HG02943 (cell line): ENCODE measurements around the gene CPNE5.
"Not testable (repeated sequence)": the region's sequence is repeated elsewhere in the genome, so short reads cannot be mapped to it uniquely, and the experiment has no call there.

ENCODE experiments used
- ATAC-seq: cut with Tn5 transposase; IDR thresholded peaks from one replicate; pipeline ENCODE4 v1.9.1; 2021; ENCODE audit warnings: mild to moderate bottlenecking, low read depth, moderate library complexity; ENCODE audit not compliant: unreplicated experiment

Gene CPNE5

DNA sequence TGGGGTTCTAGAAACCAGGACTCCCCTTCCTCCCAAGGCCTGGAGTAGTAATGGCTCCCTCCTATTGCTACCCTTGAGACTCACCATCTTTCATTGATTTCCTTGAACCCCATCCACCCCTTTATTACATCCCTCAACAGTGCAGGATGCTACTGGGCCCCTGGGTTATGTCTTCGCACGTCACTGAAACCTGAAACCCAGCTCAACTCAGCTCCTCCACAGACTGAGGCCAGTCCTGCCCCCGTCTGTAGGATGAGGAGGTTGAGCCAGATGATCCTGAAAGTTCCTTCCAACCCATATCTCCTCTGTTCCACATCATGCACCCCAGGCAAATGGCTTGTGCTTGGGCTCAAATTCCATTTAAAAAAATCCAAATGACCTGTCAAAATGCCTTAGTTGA, 21.4 kb downstream of the CPNE5 start:
- ATAC-seq, result no peak

DNA sequence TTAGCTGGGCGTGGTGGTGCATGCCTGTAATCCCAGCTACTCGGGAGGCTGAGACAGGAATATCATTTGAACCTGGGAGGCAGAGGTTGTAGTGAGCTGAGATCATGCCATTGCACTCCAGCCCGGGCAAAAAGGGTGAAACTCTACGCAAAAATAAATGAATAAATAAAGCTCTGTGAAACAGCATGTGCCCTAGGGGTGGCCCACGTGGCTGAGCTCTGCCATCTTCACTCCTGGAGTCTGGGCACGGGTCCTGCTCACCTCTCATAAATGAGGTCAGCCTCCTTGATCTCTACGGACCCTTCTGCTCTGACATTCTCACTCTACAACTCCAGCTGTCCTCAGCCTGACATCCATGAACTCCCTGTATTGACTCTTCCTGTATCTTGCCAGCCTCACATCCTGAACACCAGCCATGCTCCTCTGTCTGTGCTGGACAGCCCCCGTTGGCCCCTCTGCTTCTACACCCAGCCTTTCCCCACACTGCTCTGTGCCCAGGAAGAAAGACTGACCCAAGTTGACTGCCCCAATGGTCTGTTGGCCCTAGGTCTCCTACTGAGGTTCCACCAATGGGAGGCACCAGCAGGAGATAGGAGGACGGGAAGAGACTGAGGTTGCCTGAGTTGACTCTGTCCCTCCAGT, 21.9 kb downstream of the CPNE5 start:
- no peak for ATAC-seq

DNA sequence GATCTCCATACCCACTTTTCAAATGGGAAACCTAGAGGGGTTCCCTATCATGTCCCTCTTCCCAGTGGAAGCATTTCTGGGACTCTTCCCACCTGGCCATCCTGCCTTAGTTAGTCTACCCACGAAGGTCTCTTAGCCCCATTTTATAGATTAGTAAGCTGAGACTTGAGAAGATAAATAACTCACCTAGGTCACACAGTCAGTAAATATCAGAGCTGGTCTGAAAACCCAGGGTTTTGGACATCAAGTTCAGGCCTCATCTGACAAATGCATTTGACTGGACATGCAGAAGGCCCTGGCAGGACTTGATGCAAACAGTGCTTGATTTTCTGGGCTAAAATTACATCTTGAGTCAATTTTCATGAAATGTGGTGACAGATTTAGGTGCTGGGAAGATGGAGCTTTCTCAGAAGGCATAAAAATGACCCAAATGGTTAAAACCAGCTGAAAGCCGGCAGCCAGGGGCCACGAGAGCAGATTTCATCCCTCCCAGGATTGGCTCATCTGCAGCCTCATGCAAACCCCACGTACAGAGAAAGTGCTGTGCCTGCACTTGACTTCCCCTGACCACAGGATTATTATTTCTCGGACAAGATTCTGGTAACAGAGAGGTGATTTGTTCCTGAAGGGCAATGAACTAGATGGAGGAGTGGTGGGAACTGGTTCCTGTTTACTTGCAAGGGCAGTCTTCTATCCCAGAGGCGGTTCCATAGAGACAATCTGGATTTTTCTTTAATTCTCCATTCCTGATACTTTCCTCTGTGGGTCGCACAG, 23.1 kb downstream of the CPNE5 start:
- ATAC-seq, result no peak

DNA sequence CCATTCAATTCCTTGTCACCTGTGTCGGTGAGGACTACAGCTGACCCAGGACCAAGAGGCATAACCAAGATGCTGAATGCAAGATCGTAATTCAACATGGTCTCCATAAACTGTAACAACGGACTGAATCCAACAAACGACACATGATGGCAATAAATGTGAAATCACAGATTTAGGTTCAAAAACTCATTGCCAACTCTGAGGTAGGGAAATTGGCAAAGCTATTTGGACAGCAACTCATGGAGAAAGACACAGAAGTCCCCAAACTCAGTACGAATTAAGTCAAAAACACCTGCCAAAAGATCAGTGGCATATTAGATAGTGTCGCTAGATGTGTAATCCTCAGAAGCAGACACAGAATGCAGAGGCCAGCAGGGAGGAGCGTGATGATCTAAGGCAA, 25.0 kb downstream of the CPNE5 start:
- ATAC-seq, result no peak

DNA sequence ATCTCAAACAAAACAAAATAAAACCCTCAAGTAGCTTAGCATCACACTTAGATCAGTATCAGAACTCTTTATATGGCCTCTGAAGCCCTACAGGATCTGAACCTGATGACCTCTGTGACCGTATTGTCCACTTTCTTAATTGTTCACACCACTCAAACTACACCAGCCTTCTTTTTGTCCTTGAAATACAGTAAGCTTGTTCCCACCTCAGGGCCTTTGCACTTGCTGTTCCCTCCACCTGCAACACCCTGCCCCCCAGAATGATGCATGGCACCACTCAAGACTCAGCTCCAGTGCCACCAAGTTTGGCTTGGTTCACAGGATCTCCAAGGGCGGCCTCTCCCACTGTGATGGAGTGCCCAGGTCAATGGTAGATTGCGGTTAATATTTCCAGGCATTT, 25.7 kb downstream of the CPNE5 start:
- no peak for ATAC-seq

DNA sequence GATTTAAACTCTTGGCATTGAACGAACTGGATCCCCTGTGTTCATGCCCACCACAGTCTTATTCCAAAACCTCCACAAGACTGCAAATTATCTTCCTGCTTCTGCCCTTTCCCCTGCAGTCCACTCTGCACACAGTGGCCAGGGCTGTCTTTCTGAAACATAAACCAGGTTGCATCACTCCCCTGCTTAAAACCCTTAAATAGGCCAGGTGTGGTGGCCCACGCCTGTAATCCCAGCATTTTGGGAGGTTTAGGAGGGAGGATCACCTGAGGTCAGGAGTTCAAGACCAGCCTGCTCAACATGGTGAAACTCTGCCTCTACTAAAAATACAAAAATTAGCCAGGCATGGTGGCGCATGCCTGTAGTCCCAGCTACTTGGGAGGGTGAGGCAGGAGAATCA, 26.2 kb downstream of the CPNE5 start:
- ATAC-seq, result not testable (repeated sequence)

DNA sequence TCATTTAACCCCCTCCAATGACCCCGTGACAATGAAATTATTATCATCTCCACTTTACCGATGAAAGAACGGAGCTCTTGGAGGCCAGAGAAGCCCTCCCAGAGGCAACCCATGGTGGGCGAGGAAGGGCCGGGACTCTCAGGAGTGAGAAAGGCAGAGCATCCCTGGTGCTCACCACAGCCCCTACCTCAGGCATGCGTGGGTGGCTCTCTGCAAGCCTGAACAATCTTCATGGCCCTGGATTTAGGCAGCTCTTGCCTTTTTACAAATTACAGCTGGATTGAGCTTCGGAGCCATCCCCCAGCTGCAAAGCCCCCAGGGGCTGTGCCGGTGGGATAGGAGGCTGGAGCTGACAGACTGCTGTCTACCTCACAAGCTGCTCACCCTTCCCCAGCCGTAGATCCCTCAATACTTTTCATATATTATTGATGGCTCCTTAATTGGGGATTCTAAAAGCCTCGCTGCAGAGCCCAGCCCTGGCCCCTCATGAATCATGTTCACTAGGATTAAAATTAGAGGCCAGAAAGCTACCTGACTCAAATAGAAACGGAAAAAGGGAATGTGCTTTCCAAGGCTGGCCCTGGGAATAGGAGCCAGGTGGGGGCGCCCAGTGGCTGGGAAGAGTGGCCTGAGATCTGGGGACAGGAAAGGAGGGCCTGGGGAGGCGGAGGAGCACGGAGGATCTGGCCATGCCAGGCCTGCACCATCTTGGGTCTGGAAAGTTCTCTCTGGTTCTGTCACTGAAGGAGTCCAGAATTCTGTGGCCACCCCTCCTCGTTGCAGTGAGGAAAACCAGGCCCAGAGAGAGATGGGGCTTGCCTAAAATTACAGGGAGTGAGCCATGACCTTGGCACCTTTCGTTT, 29.1 kb downstream of the CPNE5 start:
- no peak for ATAC-seq

DNA sequence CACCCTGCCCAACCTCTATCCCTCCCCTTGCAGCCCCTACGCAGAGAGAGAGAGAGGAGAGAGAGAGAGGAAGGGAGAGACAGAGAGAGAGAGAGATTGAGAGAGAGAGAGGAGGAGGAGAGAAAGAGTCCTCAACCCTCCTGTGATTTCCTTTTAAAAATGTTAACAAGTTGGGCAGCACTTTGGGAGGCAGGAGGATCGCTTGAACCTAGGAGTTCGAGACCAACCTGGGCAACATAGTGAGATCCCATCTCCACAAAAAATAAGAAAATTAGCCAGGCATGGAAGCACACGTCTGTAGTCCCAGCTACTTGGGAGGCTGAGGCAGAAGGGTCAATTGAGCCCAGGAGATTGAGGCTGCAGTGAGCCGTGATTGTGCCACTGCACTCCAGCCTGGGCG, 30.1 kb downstream of the CPNE5 start:
- no peak for ATAC-seq

DNA sequence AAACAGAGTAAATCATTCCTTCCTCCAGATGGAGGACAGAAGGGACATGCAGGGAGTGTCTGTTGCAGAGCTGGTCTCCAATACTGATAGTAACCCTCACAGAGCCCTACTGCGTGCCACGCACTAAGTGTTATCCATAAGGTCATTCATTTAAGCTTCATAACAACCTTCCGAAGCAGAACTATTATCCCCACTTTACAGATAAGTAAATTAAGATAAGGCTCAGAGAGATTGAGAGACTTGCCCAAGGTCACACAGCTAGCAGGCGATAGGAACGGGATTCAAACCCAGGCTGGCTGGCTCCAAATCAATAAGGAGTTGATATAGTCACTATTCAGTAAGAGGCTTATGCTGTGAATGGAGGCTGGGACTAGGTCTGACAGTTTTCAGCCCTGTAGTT, 30.6 kb downstream of the CPNE5 start:
- no peak for ATAC-seq

DNA sequence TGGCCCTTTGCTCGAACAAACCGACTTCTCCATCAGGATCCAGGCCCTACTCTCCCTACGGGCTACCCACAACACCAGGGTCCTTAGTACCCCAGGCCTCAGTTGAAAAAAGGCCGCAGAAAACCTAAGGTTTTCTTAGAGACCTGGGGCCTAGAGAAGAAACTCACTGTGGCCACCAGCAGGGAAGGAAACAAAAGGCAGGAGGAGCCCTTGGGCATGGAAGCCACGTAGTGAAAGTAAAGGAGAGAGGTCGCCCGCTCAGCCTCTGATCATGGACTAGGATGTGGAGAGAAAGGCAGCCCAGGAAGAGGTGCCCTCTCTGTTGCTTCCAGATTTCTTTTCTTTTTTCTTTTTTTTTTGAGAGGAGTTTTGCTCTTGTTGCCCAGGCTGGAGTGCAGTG, 31.5 kb downstream of the CPNE5 start:
- ATAC-seq, result no peak

DNA sequence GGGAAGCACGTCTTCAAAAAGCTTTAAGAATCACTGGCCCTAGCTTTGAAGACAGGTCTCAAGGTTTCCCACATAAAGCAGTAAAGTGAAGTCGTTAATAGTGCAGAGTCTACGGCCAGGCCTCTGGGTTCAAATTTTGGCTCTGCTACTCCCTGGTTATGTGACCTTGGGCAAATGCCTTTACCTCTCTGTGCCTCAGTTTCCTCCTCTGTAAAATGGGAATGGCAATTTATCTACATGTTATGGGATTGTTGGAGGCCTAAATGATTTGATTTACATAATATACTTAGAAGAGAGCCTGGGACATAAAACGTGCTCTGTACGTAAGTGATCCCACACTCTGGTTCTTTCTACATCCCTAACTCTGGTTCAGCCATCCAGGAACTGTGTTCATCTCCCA, 32.1 kb downstream of the CPNE5 start:
- ATAC-seq, result no peak

DNA sequence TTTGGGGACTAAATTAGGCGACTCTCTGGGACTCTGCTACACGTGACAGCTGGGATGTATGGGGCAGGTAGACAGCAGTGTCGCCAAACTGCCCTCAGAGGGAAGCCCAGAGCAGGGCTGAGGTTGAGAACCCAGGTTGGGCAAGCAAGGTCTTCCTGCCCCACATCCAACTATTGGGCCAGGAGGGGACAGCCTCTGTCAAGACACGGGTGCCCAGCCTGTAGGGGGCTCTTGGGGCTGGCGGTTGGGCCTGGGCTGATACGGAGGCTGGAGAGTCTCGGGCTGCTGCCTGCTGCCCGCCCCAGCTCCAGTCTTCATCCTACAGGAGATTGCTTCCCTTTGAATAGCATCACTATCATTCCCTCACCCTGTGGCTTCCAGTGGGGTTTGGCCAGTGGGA, 33.3 kb downstream of the CPNE5 start:
- ATAC-seq, result no peak

DNA sequence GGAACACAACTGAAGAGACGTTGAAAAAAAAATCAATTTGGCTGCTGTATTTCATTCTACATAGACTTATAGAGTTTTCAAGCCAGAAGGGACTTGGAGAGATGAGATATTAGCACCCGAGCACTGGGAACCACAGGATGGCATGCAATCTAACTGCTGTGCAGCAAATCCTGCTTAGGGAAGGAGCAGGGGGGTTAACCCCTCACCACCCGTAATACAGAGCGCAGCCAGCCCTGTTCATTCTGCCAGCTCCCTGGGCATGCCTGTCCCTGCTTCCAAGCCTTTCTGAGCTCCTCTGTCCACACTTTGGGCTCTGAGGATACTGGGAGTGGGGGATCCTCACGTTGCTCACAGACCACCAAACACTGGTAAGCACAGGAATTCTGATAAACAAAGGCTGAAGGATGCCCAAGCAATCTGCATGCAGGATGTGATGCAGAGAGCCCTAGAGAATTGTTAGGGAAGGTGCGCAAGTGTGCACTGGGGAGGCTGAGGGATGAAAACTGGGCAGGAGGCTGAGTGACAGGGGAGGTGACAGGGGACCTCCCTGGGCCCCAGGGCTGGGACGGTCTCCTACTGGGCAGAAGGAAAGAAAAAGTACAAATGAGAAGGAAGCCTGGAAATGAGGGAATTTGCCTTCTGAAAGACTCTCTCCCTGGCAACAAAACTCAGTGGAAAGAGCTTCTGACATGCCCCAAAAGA, 34.0 kb downstream of the CPNE5 start:
- ATAC-seq, result no peak

DNA sequence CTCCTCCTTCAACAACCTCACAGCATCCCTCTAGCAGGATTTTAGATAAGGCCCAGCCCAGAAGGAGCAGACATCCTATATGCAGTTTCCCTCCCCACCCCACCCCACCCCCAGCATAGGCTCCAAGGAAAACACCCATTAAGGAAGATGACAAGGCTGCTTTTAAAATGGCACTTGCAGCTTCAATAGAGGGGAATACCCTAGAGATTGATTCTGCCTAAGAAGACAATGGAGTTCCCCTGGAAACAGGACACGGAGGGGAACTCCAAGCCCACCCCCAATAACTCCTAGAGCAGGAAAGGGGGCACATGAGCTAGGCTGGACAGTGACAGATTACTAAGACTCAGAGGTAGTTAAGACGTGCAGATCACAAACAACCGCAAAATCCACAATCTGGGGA, 34.7 kb downstream of the CPNE5 start:
- ATAC-seq, result no peak

DNA sequence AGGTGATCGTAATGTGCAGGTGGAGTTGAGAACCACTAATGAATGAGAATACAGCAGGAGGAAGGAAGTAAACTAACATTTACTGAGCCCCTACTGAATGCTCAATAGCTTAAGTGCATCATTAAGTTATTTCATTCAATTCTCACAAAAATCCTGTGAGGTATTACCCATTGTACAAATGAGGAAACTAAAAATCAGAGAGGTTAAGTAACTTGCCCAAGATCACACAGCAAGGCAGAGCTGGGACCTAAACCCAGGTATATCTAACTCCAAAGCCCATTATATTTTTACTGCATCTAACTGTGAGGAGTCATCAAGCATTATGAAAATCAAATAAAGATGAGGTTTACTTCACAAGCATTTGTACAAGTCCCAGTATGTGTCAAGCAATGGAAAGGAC, 35.3 kb downstream of the CPNE5 start:
- no peak for ATAC-seq

DNA sequence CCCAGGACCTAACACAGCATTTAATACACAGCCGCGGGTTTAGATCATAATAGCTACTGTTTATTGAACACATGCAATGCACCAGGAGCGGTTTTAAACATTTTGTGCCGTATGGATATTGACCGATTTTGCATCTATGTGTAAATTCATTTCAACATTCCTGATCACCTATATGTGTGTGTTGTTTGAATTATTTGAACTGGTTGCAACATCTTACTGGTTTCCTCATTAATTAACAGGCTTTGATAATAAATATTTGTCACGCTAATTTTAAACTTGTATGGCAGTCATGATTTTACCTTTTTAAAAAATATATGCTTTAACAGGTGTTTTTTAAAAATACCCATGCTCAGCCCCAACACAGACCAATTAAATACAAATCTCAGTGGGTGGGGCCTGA, 35.8 kb downstream of the CPNE5 start:
- no peak for ATAC-seq

DNA sequence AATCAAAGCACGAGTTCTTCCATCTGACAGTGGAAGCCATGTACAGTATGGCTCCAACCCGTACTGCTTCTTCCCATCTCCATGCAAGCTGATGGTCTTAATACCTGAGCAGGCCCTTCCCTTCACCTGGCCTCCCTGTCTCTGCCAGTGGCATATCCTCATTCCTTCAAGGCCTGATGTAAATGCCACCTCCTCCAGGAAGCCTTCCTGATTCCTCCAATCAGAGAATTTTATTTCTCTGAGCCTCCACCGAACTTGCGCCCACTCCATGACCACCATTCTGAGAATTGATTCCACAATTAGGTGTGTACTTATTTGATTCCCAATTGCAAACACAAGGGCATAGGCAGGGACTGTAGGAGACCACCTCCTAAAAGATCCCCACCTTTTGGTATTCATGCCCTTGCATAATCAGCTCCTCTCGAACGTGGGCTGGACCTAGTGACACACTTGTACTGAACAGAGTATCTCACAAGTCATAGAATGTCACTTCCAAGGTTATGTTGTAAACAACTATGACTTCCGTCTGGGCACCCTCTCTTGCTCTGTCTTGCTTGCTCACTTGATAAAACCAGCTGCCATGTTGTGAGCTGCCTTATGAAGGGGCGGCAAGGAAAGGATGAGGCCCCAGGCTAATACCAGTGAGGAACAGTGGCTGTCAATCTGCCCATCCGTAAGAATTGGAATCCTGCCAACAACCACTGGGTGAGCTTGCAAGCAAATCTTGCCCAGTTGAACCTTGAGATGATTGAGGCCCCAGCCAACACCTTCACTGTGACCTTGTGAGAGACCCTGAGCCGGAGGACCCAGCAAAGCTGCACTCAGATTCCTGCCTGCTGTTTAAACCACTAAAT, 38.8 kb downstream of the CPNE5 start:
- no peak for ATAC-seq

DNA sequence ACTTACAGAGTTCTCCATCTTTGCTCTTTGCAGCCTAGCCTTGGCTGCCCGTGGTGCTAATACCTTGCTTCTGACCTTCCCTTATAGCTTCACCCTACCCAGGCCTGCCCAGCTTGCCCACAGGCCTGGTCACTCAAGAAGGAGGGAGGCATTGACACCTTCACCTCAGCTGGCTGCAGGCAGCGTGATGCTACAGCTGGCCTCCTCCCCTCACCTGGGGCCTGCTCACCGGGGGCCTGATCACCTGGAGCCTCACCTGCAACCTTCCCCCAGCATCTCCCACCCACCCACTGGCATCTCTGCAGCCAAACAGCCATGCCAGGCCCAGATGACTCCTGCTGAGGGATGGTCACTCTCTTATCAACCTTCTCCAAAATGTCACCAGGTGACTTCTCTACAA, 40.4 kb downstream of the CPNE5 start:
- ATAC-seq, result no peak

DNA sequence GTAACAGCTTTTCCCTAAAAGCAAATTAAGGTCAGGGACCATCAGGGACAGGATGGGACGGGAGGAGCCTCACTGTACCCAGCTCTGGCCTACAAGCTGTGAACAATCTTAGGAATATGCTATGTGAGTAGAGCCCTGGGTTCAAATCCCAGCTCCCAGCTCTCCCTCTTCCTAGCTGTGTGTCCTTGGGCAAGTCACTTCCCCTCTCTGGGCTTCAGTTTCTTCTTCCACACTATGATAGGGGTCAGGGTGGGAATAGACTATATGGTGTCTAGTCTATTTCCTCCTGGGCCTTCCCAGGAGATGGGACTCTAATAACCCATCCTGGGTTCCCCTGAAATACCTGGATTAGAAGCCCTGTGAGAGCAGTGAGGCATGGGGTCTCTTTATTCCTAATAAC, 41.6 kb downstream of the CPNE5 start:
- no peak for ATAC-seq

DNA sequence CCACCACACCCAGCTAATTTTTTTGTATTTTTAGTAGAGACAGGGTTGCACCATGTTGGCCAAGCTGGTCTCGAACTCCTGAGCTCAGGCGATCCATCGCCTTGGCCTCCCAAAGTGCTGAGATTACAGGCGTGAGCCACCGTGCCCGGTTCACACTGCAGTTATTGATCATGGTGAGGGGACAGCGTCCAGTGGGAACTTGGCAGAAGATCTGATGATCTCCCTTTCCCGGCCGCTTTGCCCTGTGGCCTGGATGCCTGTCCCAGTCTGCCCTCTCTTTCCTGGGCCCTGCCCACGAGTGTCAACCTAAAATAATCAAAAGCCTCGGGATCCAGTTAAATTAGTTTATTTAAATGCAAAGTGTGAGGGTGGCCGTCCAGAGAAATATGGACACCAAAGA, 42.2 kb downstream of the CPNE5 start:
- ATAC-seq, result no peak
